IMR-90 (cell line): ENCODE data around the gene KRT83. TPM values are rescaled to one million over a fixed set of nuclear protein-coding genes. Genes with fewer than 3 reads are reported as not detected.
A peak's percentile ranks its signal among the peaks of the same experiment; 100 is the strongest.

Experiments used
- ATAC-seq: fragments of 200-7000 bp; cut with Tn5 transposase; 2 replicates; pipeline ENCODE4 v1.9.1; 2020; ENCODE audit warnings: low read depth, mild to moderate bottlenecking, moderate library complexity
- BruUV-seq: library from RNA; stranded (reverse); fragments of 400-500 nt; replicated peaks from 2 replicates; lab custom pipeline; 2021; lab: Mats Ljungman, UMichigan
- CTCF ChIA-PET: fragments of 300-600 bp; formaldehyde crosslinking; extraction: SDS; loops from one replicate; lab custom pipeline; 2021; ENCODE audit warnings: antibody characterized with exemption; lab: Yijun Ruan, JAX
- POLR2A ChIA-PET: fragments of 300-600 bp; sonication (Branson Sonifier 250); formaldehyde crosslinking; loops from one replicate; lab custom pipeline; 2022; ENCODE audit warnings: antibody characterized with exemption; ENCODE audit not compliant: unreplicated experiment; lab: Charles Lee
- DNase-seq: peaks from one replicate; pipeline ENCODE4 v3.0.0; 2013
- H2AFZ ChIP-seq: replicated peaks from 2 replicates; pipeline ENCODE3; 2013; ENCODE audit warnings: low read length, mild to moderate bottlenecking; ENCODE audit not compliant: poor library complexity
- H2AK5ac ChIP-seq: 2 replicates; pipeline ENCODE4 v1.6.1; 2013; ENCODE audit warnings: low read depth, low read length, inconsistent platforms
- H2AK9ac ChIP-seq: replicated peaks from 2 replicates; pipeline ENCODE3; 2013; ENCODE audit warnings: mild to moderate bottlenecking, low read depth, low read length, moderate library complexity; ENCODE audit not compliant: poor library complexity
- H2BK120ac ChIP-seq: 2 replicates; pipeline ENCODE4 v1.6.1; 2013; ENCODE audit warnings: low read depth, low read length, inconsistent platforms
- H2BK15ac ChIP-seq: 3 replicates; pipeline ENCODE4 v1.6.1; 2013; ENCODE audit warnings: low read depth, low read length, inconsistent platforms
- H2BK20ac ChIP-seq: 2 replicates; pipeline ENCODE4 v1.6.1; 2013; ENCODE audit warnings: low read depth, mild to moderate bottlenecking, inconsistent platforms, low read length, moderate library complexity
- H2BK5ac ChIP-seq: 2 replicates; pipeline ENCODE4 v1.6.1; 2013; ENCODE audit warnings: mild to moderate bottlenecking, low read depth, low read length, inconsistent platforms; ENCODE audit not compliant: poor library complexity, severe bottlenecking
- H3K14ac ChIP-seq: replicated peaks from 2 replicates; pipeline ENCODE4 v1.6.1; 2013; ENCODE audit warnings: low read depth, low read length, inconsistent platforms
- H3K18ac ChIP-seq: 2 replicates; pipeline ENCODE4 v1.6.1; 2013; ENCODE audit warnings: low read depth, low read length, control low read depth
- H3K23ac ChIP-seq: 2 replicates; pipeline ENCODE4 v1.6.1; 2013; ENCODE audit warnings: low read depth, low read length, inconsistent platforms
- H3K27ac ChIP-seq: 2 replicates; pipeline ENCODE4 v1.5.1; 2013; ENCODE audit warnings: mild to moderate bottlenecking, control low read depth, low read length; ENCODE audit not compliant: insufficient read depth
- H3K27me3 ChIP-seq: 2 replicates; pipeline ENCODE4 v1.6.1; 2013; ENCODE audit warnings: low read length; ENCODE audit not compliant: control insufficient read depth, insufficient read depth
- H3K36me3 ChIP-seq: 2 replicates; pipeline ENCODE4 v1.6.1; 2013; ENCODE audit warnings: low read length, mixed read lengths; ENCODE audit not compliant: control insufficient read depth, insufficient read depth
- H3K4ac ChIP-seq: 2 replicates; pipeline ENCODE4 v1.6.1; 2013; ENCODE audit warnings: low read depth, low read length, inconsistent platforms
- H3K4me1 ChIP-seq: 2 replicates; pipeline ENCODE4 v1.6.1; 2013; ENCODE audit warnings: low read length, mixed read lengths; ENCODE audit not compliant: control insufficient read depth, insufficient read depth
- H3K4me2 ChIP-seq: 2 replicates; pipeline ENCODE4 v1.6.1; 2013; ENCODE audit warnings: low read depth, mild to moderate bottlenecking, control low read depth, low read length, moderate library complexity
- H3K4me3 ChIP-seq: 2 replicates; pipeline ENCODE4 v1.5.1; 2013; ENCODE audit warnings: low read depth, mild to moderate bottlenecking, control low read depth, low read length, moderate library complexity; ENCODE audit not compliant: insufficient read depth
- H3K56ac ChIP-seq: 2 replicates; pipeline ENCODE4 v1.6.1; 2013; ENCODE audit warnings: low read length, inconsistent platforms; ENCODE audit not compliant: insufficient read depth; ENCODE audit errors: extremely low read depth
- H3K79me1 ChIP-seq, 2 experiments: 2 replicates each; pipeline ENCODE4 v1.6.1; 2013; ENCODE audit warnings: low read length in 2 of 2, inconsistent platforms in 1 of 2, low read depth in 1 of 2
- H3K9ac ChIP-seq: 2 replicates; pipeline ENCODE4 v1.6.1; 2013; ENCODE audit warnings: low read depth, low read length, control low read depth
- H3K9me1 ChIP-seq: 2 replicates; pipeline ENCODE4 v1.6.1; 2013; ENCODE audit warnings: low read length, inconsistent platforms; ENCODE audit not compliant: insufficient read depth
- H3K9me3 ChIP-seq: 2 replicates; pipeline ENCODE4 v1.6.1; 2013; ENCODE audit warnings: low read length; ENCODE audit not compliant: control insufficient read depth, insufficient read depth
- H4K20me1 ChIP-seq: 2 replicates; pipeline ENCODE4 v1.6.1; 2013; ENCODE audit warnings: low read length, inconsistent platforms; ENCODE audit not compliant: insufficient read depth
- H4K5ac ChIP-seq: 2 replicates; pipeline ENCODE4 v1.6.1; 2013; ENCODE audit warnings: mild to moderate bottlenecking, low read depth, low read length, control low read depth
- H4K8ac ChIP-seq, 2 experiments: 2 replicates each; pipeline ENCODE4 v1.6.1; 2013; ENCODE audit warnings: low read depth in 2 of 2, low read length in 2 of 2, control low read depth in 1 of 2, inconsistent platforms in 1 of 2
- H4K91ac ChIP-seq: 2 replicates; pipeline ENCODE4 v1.6.1; 2013; ENCODE audit warnings: low read depth, low read length, inconsistent platforms; ENCODE audit not compliant: insufficient read depth
- BHLHE40 ChIP-seq: fragments of 150-350 bp; IDR thresholded peaks from 2 replicates; pipeline ENCODE4 v1.6.1; 2016; ENCODE audit warnings: mild to moderate bottlenecking, low read depth, low read length
- CEBPB ChIP-seq: IDR thresholded peaks from 2 replicates; pipeline ENCODE4 v1.6.1; 2012; ENCODE audit warnings: low read depth, low read length, improper control_type of control experiment
- CHD1 ChIP-seq: IDR thresholded peaks from 2 replicates; pipeline ENCODE4 v1.6.1; 2012; ENCODE audit warnings: low read depth, low read length, improper control_type of control experiment
- CTCF ChIP-seq: conservative IDR thresholded peaks from 2 replicates; pipeline ENCODE4 v1.5.1; 2012; ENCODE audit warnings: mild to moderate bottlenecking, low read depth, low read length, improper control_type of control experiment
- ELK1 ChIP-seq: fragments of 150-350 bp; IDR thresholded peaks from 2 replicates; pipeline ENCODE4 v1.6.1; 2016; ENCODE audit warnings: low read depth, mild to moderate bottlenecking, low read length, moderate library complexity, borderline replicate concordance
- MAFK ChIP-seq: IDR thresholded peaks from 2 replicates; pipeline ENCODE4 v1.6.1; 2012; ENCODE audit warnings: low read depth, low read length, improper control_type of control experiment
- MAZ ChIP-seq: IDR thresholded peaks from 2 replicates; pipeline ENCODE4 v1.6.1; 2012; ENCODE audit warnings: low read depth, mild to moderate bottlenecking, low read length, improper control_type of control experiment, moderate library complexity, borderline replicate concordance
- MXI1 ChIP-seq: IDR thresholded peaks from 2 replicates; pipeline ENCODE4 v1.6.1; 2012; ENCODE audit warnings: low read depth, mild to moderate bottlenecking, low read length, moderate library complexity, borderline replicate concordance
- NFE2L2 ChIP-seq: fragments of 150-350 bp; IDR thresholded peaks from 2 replicates; pipeline ENCODE4 v1.6.1; 2016; ENCODE audit warnings: low read depth, mild to moderate bottlenecking, low read length
- POLR2A ChIP-seq: IDR thresholded peaks from 2 replicates; pipeline ENCODE4 v1.6.1; 2012; ENCODE audit warnings: mild to moderate bottlenecking, low read depth, low read length
- RCOR1 ChIP-seq: IDR thresholded peaks from 2 replicates; pipeline ENCODE4 v1.6.1; 2012; ENCODE audit warnings: mild to moderate bottlenecking, low read length, improper control_type of control experiment; ENCODE audit not compliant: insufficient replicate concordance
- RFX5 ChIP-seq: IDR thresholded peaks from 2 replicates; pipeline ENCODE4 v1.8.0; 2012; ENCODE audit warnings: low read depth, mild to moderate bottlenecking, low read length, moderate library complexity
- WGBS, 2 experiments: methylation state at CpG; one replicate each; pipeline versions ENCODE4 v1.1.5 to v1.1.7; 2013; ENCODE audit warnings: missing lambda C conversion rate in 2 of 2; ENCODE audit not compliant: insufficient read length in 1 of 2; ENCODE audit errors: extremely low coverage in 2 of 2; 5-methylcytosine and 5-hydroxymethylcytosine counted together
- dilution Hi-C: fragments of 300-500 bp; cut with HindIII; formaldehyde crosslinking; loops from one replicate; pipeline ENCODE4 v1.14.3; 2018; ENCODE audit warnings: low sequenced_read_pairs; ENCODE audit not compliant: unreplicated experiment
- in situ Hi-C: fragments of 300-500 bp; cut with MboI; formaldehyde crosslinking; loops from 3 replicates; pipeline ENCODE4 v1.14.3; 2019; ENCODE audit warnings: low sequenced_read_pairs, inconsistent platforms, mixed read lengths
- intact Hi-C: fragments of 100-400 bp; cut with micrococcal nuclease; formaldehyde crosslinking; loops from 2 replicates; pipeline ENCODE4 v1.10.0; 2022
- polyA plus RNA-seq, 3 experiments: library from polyadenylated mRNA; depleted of rRNA; stranded (reverse); fragments of >200 nt; gene quantifications; 2 replicates each; pipeline ENCODE4 v1.2.3, GENCODE V29; 2012; ENCODE audit warnings: low replicate concordance in 1 of 3
- total RNA-seq: library from RNA; depleted of rRNA; stranded (reverse); fragments of >200 nt; gene quantifications from 2 replicates; pipeline ENCODE4 v1.2.3, GENCODE V29; 2012

KRT83 gene
- total and polyA plus RNA-seq, 2 of the 4 experiments (the other 2 are of a cell fraction), result not detected

- no peak for TF ChIP-seq MXI1
Observed at GRCh38 chr12:52327830-52328500, 6.8 kb upstream of the KRT83 start (continued).

GRCh38 chr12:52327052-52327829 lies 6.0 kb upstream of the KRT83 start:
- ATAC-seq, result peak; percentile 98
- TF ChIP-seq MAZ (no peak), POLR2A (no peak), RCOR1 (peak; percentile 76), MXI1 (no peak), NFE2L2 (no peak), ELK1 (no peak), CEBPB (no peak), MAFK (no peak), RFX5 (no peak), CHD1 (no peak), BHLHE40 (peak; percentile 30), CTCF (peak; percentile 99; the same call in 1 of the 2 replicates)

More at GRCh38 chr12:52327052-52327829, 6.0 kb upstream of the KRT83 start:
- intact Hi-C loops (loop anchor here (1.0 to 2.0 kb wide), 3 partner anchors 48 to 171 kb away; no protein-coding TSS in a partner anchor), dilution Hi-C loops (no loop called here), in situ Hi-C loops (loop anchor here (5.0 kb wide), 1 partner anchor 170 kb away; no protein-coding TSS in a partner anchor)
- POLR2A ChIA-PET, result no interaction called here
- Histone ChIP-seq H3K36me3 (no peaks in the 10 kb centered on the region), H3K9me3 (no peaks in the 10 kb centered on the region), H3K27ac (no peak overlapping the region), H3K18ac (no peak overlapping the region), H3K23ac (no peak overlapping the region), H3K9me1 (no peaks in the 10 kb centered on the region), H3K9ac (no peak overlapping the region), H3K79me1 (no peaks in the 10 kb centered on the region), H3K4ac (no peak overlapping the region), H3K56ac (no peak overlapping the region), H4K20me1 (no peaks in the 10 kb centered on the region), H2AK9ac (no peak overlapping the region), H2AFZ (peak overlapping the region; percentile 2), H3K27me3 (peaks cover 55% of the 10 kb centered on the region), H2BK15ac (no peak overlapping the region), H2BK5ac (no peak overlapping the region), H4K5ac (no peak overlapping the region), H3K4me1 (no peaks in the 10 kb centered on the region), H3K4me2 (no peak overlapping the region), H3K4me3 (no peak overlapping the region), H2BK20ac (no peak overlapping the region), H3K14ac (no peak overlapping the region), H2AK5ac (no peak overlapping the region), H2BK120ac (no peak overlapping the region), H4K91ac (no peak overlapping the region; the same call in 1 of the 2 replicates), H4K8ac (no peak overlapping the region)
- BruUV-seq, result no TSS peak
- no CpG with 5 or more reads among the region's 11 CpGs for WGBS, 2 experiments
- CTCF ChIA-PET, result interaction anchor here (0.5 to 1.8 kb wide), 18 partner anchors 8 to 302 kb away, joined by 3 to 8 read pairs (median 4); no protein-coding TSS in a partner anchor
- peak; percentile 91 for DNase-seq
